Spleen (tissue), 7 donors: ENCODE data around the gene PRKG1.

Experiments
- CTCF ChIP-seq, 11 experiments: fragments of 200-600 bp in 7 of 11; fragments of 450-650 bp in 4 of 11; sonication (generic) in 4 of 11; IDR thresholded peaks in 8 of 11; conservative IDR thresholded peaks in 3 of 11; 1 replicate in 7 of 11; 2 replicates in 4 of 11; pipeline versions ENCODE4 v1.4.0 to v1.8.0; 2016 to 2021; ENCODE audit warnings: antibody characterized with exemption in 11 of 11, inconsistent platforms in 4 of 11, mild to moderate bottlenecking in 1 of 11
- POLR2A ChIP-seq, 3 donors: fragments of 450-650 bp; IDR thresholded peaks; one replicate each; pipeline ENCODE4 v1.5.1; 2017; ENCODE audit warnings: antibody characterized with exemption in 3 of 3, mild to moderate bottlenecking in 1 of 3
- donor health status: DM: no; HTN: no; CAD: no; lungs with moderate emphysema.
- donor health status: DM: no; HTN: no; CAD: no.
- donor health status: DM: no; HTN: no; CAD: no.

- no peak for TF ChIP-seq POLR2A (IDR thresholded peaks at IDR 0.05)
- TF ChIP-seq CTCF (IDR thresholded peaks at IDR 0.05 in 8 of 11, conservative IDR thresholded peaks at IDR 0.05 in 3 of 11), result no peak
Measured at GRCh38 chr10:51246156-51246555, 171.9 kb downstream of the PRKG1 start.
